GM12801 (cell line): ENCODE results near the gene PRG2.

Source experiments
- TF ChIP-seq, protein P1 (sequence below): IDR thresholded peaks from one replicate; pipeline ENCODE4 v1.5.1; 2011; ENCODE audit warnings: control low read depth; ENCODE audit not compliant: insufficient read length; ENCODE audit errors: extremely low read depth

The PRG2 gene

DNA sequence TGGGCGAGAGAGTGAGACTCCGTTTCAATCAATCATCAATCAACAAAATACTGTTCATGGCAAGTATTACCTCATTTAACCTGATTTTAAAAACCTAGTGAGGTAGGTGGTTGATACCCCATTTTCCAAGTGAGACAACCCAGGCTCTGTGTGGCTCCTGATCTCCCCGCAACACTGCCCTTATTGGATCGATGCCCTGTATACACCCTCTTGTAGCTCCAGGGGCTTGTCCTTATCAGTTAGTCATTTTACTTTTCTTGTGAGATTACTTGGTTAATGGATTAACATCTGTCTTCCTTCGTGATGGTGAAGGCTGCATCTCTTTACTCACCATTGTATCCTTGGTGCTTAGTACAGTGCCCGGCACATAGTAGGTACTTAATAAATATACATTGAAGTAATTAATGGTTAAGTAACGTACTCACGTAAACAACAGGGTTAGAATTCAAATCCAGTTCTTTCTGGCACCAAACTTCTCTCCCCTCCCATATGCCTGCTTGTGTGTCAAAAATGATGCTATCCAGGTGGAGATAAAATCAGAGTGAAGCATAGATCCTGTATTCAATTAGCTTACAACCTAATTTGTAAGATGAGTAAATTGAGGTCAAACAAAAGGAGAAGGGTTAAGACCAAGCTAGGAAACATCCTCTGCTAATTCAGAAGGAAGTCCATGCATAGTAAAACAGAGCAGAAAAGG is 1.8 kb upstream of the PRG2 start:
- TF ChIP-seq, protein P1, sequence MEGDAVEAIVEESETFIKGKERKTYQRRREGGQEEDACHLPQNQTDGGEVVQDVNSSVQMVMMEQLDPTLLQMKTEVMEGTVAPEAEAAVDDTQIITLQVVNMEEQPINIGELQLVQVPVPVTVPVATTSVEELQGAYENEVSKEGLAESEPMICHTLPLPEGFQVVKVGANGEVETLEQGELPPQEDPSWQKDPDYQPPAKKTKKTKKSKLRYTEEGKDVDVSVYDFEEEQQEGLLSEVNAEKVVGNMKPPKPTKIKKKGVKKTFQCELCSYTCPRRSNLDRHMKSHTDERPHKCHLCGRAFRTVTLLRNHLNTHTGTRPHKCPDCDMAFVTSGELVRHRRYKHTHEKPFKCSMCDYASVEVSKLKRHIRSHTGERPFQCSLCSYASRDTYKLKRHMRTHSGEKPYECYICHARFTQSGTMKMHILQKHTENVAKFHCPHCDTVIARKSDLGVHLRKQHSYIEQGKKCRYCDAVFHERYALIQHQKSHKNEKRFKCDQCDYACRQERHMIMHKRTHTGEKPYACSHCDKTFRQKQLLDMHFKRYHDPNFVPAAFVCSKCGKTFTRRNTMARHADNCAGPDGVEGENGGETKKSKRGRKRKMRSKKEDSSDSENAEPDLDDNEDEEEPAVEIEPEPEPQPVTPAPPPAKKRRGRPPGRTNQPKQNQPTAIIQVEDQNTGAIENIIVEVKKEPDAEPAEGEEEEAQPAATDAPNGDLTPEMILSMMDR: no peak

DNA sequence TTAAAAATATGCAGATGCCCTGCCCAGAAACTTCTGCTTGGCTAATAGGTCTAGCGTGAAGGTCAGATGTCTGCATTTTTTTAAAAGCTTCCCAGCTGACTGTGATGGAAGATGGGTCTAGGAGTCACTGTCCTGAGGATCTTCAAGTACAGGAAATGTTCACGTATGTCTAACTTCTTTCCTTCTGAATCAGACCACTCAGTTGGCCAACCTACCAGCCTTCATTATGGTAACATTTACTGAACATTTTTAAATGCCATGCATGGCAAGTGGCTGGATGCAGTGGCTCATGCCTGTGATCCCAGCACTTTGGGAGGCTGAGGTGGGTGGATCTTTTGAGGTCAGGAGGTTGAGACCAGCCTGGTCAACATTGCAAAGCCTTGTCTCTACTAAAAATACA is 1.1 kb upstream of the PRG2 start:
- TF ChIP-seq, protein P1: no peak

DNA sequence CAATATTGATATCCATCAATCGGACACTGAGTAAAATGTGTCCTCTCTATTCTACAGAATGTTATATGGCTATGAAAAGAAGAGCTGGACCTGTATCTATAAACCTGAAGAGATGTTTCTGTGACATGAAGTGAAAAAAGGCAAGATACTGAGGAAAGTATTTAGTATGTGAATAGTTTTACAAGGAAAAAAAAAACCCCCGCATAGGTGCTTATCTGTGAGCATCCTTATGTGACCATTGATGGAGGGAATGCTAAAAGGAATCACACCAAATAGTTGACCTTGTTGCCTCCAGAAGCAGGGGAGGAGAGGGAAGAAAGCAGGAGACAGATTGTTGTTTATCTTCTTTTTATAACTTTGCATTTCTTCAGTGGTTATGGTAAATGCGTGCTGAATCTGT is 661 bp upstream of the PRG2 start:
- TF ChIP-seq, protein P1: no peak

DNA sequence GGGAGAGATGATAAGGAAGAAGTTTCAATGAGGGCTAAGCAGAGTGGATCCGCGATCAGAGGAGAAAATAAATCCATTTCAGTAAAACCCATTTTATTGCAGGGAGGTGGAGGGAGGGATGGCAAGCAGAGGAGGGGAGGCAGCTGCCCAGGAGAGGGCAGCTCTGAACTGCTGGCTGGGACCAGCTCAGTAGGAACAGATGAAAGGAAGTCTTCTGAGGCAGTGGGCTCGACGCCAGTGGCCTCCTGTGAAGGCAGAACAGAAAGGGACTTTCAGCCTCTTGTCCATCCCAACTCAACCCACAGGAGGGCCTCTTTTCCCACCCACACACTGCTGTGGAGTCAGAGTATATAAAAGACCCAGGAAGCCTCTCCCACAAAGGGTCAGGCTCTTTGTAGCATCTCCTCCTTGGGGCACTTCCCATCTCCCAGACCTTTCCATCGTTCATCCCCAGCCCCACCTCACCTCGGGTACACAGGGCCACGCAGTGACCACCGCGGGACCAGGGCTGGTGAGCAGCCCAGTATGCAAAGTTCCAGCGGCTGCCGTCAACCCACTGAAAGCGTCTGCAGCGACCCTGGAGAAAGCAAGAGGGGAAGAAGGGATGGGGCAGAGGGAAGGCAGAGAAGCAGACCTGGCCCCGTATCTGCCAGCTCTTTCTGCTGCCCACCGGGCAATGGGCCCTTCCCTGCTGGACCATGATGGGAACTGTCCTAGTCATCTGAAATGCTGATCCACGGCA is 3.0 kb downstream of the PRG2 start:
- TF ChIP-seq, protein P1: no peak

DNA sequence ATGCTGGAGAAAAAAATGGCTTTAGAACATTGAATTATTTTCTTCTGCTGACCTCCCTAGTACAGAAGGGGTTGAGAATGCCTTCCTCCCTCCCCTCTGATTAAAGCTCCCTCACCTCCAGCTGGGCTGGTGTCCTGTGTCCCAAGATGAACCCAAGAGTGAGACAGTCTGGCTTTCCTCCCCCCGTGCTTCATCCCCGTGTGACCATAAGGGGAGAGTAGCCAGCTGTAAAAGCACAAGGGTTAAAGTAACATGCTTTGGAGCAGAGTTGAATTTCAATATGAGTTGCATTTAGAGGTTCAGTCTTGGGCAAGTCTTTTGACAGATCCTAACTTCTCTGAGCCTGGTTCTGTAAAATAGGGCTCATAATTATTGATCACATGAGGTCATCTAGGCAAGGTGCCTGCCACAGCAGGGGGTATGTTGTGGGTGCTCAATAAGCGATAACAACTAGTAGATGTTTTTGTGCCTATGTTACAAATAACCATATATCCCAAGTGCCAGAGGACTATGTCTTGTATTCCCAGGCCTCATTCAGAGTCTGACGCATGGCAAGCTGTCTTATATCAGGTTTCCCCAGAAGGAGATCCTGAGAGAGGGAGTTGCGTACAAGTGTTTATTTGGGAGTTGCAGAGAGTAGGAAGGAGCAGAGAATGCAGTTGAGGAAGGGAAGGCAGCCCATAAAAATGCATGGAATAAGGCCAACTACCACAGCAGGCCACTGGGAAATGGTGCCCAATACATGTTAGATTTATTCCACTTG is 4.1 kb downstream of the PRG2 start:
- TF ChIP-seq, protein P1: no peak

DNA sequence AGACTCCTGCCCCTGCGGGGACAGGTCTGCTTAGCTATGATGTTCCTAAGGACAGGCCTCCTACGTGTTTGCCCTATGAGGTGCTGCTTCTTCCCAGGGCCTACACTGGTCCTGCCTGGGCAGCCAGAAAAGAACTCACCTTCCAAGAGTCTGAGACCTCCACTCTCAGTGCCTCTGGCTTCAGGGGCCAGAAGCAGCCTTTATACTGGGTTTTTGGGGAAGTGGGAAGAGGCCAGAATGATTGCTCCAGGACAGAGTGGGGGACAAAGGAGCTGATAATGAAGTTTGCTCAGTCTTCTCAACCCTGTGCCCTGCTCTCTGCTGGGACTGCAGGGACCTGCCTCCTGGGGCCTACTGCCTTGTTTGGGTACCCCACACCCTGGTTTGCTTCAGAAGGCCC is 9.5 kb downstream of the PRG2 start, which contains the start of gene PRG3:
Gene PRG3 (minus strand): TSS at position 176 of the 400 bp plus-strand sequence. CDS start 442 bp downstream, outside the sequence.
- TF ChIP-seq, protein P1: no peak

DNA sequence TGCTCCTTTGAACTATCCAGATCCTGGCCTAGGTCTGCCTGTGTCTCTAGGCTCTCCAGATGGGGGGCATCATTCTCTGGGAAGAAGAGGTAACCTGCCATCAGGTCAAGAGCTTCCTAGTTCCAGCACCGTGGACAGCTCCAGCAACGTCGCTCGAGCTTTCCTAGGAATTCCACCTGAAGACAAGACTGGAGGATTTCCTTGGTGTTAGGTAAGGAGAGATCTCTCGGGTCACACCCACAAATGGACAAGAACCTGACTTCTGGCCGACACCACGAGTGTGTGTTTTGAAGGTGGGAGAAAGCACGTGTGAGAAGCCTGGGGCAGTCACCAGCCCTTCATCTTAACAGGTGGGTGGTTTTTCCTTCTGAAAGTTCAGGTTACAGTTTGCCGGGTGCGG is 10.7 kb downstream of the PRG2 start:
- TF ChIP-seq, protein P1: no peak
